HepG2 (cell line): Measurements from ENCODE around the gene PDLIM7. TPM values are rescaled to one million over a fixed set of nuclear protein-coding genes. Genes with fewer than 3 reads are reported as not detected.

Source experiments
- CCDC6 ChIP-seq: sonication (generic); formaldehyde crosslinking; IDR thresholded peaks from 2 replicates; pipeline ENCODE4 v1.8.1; 2022; ENCODE audit warnings: mild to moderate bottlenecking, missing genetic modification reagents, moderate library complexity
- CSRNP1 ChIP-seq: sonication (generic); formaldehyde crosslinking; IDR thresholded peaks from 2 replicates; pipeline ENCODE4 v1.8.1; 2023; ENCODE audit warnings: mild to moderate bottlenecking, missing genetic modification reagents
- GMEB2 ChIP-seq: IDR thresholded peaks from 2 replicates; pipeline ENCODE4 v1.6.1; 2016; ENCODE audit warnings: missing biosample characterization, missing genetic modification reagents, low read depth
- HIVEP1 ChIP-seq: sonication (generic); formaldehyde crosslinking; IDR thresholded peaks from 2 replicates; pipeline ENCODE4 v1.4.0; 2020; ENCODE audit warnings: mild to moderate bottlenecking, missing genetic modification reagents
- HNRNPL ChIP-seq: fragments of 200-400 bp; formaldehyde crosslinking; IDR thresholded peaks from 2 replicates; pipeline ENCODE4 v1.6.1; 2017; ENCODE audit warnings: mild to moderate bottlenecking, low read depth, low read length
- KDM2A ChIP-seq: sonication (generic); formaldehyde crosslinking; IDR thresholded peaks from 2 replicates; pipeline ENCODE4 v1.4.0; 2020; ENCODE audit warnings: low read depth, missing genetic modification reagents, borderline replicate concordance
- KDM5A ChIP-seq: fragments of 200-600 bp; sonication (generic); IDR thresholded peaks from 2 replicates; pipeline ENCODE4 v1.7.0; 2018; ENCODE audit warnings: antibody characterized with exemption, mild to moderate bottlenecking, low read length, borderline replicate concordance
- LBX2 ChIP-seq: sonication (generic); formaldehyde crosslinking; IDR thresholded peaks from 2 replicates; pipeline ENCODE4 v1.5.0; 2020; ENCODE audit warnings: missing genetic modification reagents, mild to moderate bottlenecking, borderline replicate concordance
- MYC ChIP-seq: sonication (generic); formaldehyde crosslinking; IDR thresholded peaks from 2 replicates; pipeline ENCODE4 v1.9.0; 2021; ENCODE audit warnings: missing genetic modification reagents, borderline replicate concordance
- RBFOX2 ChIP-seq: fragments of 200-400 bp; formaldehyde crosslinking; IDR thresholded peaks from 2 replicates; pipeline ENCODE4 v1.6.1; 2017; ENCODE audit warnings: low read depth, mild to moderate bottlenecking, low read length
- SALL1 ChIP-seq: sonication (generic); formaldehyde crosslinking; IDR thresholded peaks from 2 replicates; pipeline ENCODE4 v1.8.0; 2022; ENCODE audit warnings: mild to moderate bottlenecking, missing genetic modification reagents
- TCF12 ChIP-seq, 2 experiments: fragments of 450-650 bp in 1 of 2; sonication (generic) in 1 of 2; formaldehyde crosslinking in 1 of 2; IDR thresholded peaks; 2 replicates each; pipeline versions ENCODE4 v1.6.1 to v1.8.0; 2017 to 2022; ENCODE audit warnings: antibody characterized with exemption in 1 of 2, mild to moderate bottlenecking in 1 of 2, missing genetic modification reagents in 1 of 2, moderate library complexity in 1 of 2
- ZBTB20 ChIP-seq: sonication (generic); formaldehyde crosslinking; IDR thresholded peaks from 2 replicates; pipeline ENCODE4 v1.8.1; 2023; ENCODE audit warnings: missing genetic modification reagents, low read depth, mild to moderate bottlenecking, borderline replicate concordance
- ZNF263 ChIP-seq: sonication (generic); formaldehyde crosslinking; IDR thresholded peaks from 2 replicates; pipeline ENCODE4 v1.4.0; 2020; ENCODE audit warnings: missing genetic modification reagents
- ZNF441 ChIP-seq: sonication (generic); formaldehyde crosslinking; IDR thresholded peaks from 2 replicates; pipeline ENCODE4 v1.7.0; 2021; ENCODE audit warnings: missing genetic modification reagents, borderline replicate concordance
- ZNF562 ChIP-seq: sonication (generic); formaldehyde crosslinking; IDR thresholded peaks from 2 replicates; pipeline ENCODE4 v1.8.0; 2022; ENCODE audit warnings: missing genetic modification reagents, borderline replicate concordance
- ZNF768 ChIP-seq: sonication (generic); formaldehyde crosslinking; IDR thresholded peaks from 2 replicates; pipeline ENCODE4 v1.4.0; 2020; ENCODE audit warnings: missing genetic modification reagents
- polyA plus RNA-seq, 8 experiments: library from polyadenylated mRNA; depleted of rRNA in 3 of 8; stranded (reverse) in 7 of 8; unstranded in 1 of 8; fragments of >200 nt; fragmentation: Illumina TruSeq in 4 of 8; extraction: Trizol in 4 of 8; gene quantifications; 2 replicates each; pipeline versions ENCODE4 v1.2.1 to v1.2.3, GENCODE V29; 2011 to 2016; ENCODE audit warnings: low read depth in 4 of 8, missing spikeins in 1 of 8, mixed read lengths in 1 of 8; ENCODE audit not compliant: insufficient read depth in 1 of 8
- total RNA-seq, 5 experiments: library from RNA; depleted of rRNA; stranded (reverse); fragments of >200 nt; fragmentation: Illumina TruSeq; extraction: Trizol; gene quantifications; 2 replicates each; pipeline ENCODE4 v1.2.3, GENCODE V29; 2016; ENCODE audit warnings: low read depth in 1 of 5

Gene PDLIM7
- total and polyA plus RNA-seq, 2 of the 13 experiments (the other 11 are each of a cell fraction or from before 2014, with no cell fraction given) = 21.1 to 31.3 TPM

GRCh38 chr5:177446200-177447065 is 51.0 kb downstream of the PDLIM7 start, which contains the start of gene PRR7 (continued):
- TF ChIP-seq TCF12 (IDR thresholded peaks at IDR 0.05) = no peak
- TF ChIP-seq TCF12 (CRISPR knock-in tag; IDR thresholded peaks at IDR 0.05) = 0 out of 2 replicates have a peak, but pooled peaks have one; percentile 11
- TF ChIP-seq KDM5A = peak; percentile 58; the same call in 1 of the 2 replicates
- TF ChIP-seq RBFOX2 = peak; percentile 87
- TF ChIP-seq GMEB2 (CRISPR knock-in tag) = no peak; the same call in 1 of the 2 replicates
- peak; percentile 82 for TF ChIP-seq ZNF768 (CRISPR knock-in tag)
- TF ChIP-seq SALL1 (CRISPR knock-in tag) = peak; percentile 20; the same call in 1 of the 2 replicates
- TF ChIP-seq CSRNP1 (CRISPR knock-in tag) = peak; percentile 57; the same call in 1 of the 2 replicates
- no peak for TF ChIP-seq ZNF562 (CRISPR knock-in tag)
- peak; percentile 46 for TF ChIP-seq MYC (CRISPR knock-in tag)
- TF ChIP-seq ZNF263 (CRISPR knock-in tag) = peak; percentile 36
- TF ChIP-seq HIVEP1 (CRISPR knock-in tag) = 0 out of 2 replicates have a peak, but pooled peaks have one; percentile 49
- peak; percentile 30; the same call in 1 of the 2 replicates for TF ChIP-seq LBX2 (CRISPR knock-in tag)
- 0 out of 2 replicates have a peak, but pooled peaks have one; percentile 33 for TF ChIP-seq CCDC6 (CRISPR knock-in tag)
- TF ChIP-seq HNRNPL = peak; percentile 34; the same call in 1 of the 2 replicates
- TF ChIP-seq ZNF441 = peak; percentile 31; the same call in 1 of the 2 replicates
- TF ChIP-seq ZBTB20 (CRISPR knock-in tag) = 0 out of 2 replicates have a peak, but pooled peaks have one; percentile 19
- TF ChIP-seq KDM2A (CRISPR knock-in tag) = peak; percentile 60
